Endothelial cell of hepatic sinusoid (primary cell): Measurements from ENCODE around the gene TAC3.
"Not testable (repeated sequence)": the region's sequence is repeated elsewhere in the genome, so short reads cannot be mapped to it uniquely, and the experiment has no call there.

Source experiments
- in situ Hi-C: cut with HindIII; loops from 2 replicates; pipeline ENCODE4 v1.10.0; 2017; ENCODE audit warnings: low sequenced_read_pairs

TAC3 gene

GRCh38 chr12:57016348-57016747, at the start of gene TAC3:
TAC3 (minus strand) TSS chr12:57016529; CDS start chr12:57015797, 732 bp downstream.
- in situ Hi-C loops = no loop called here

GRCh38 chr12:57063991-57064685, 47.8 kb upstream of the TAC3 start:
- in situ Hi-C loops = loop anchor here (10.0 kb wide), 1 partner anchor 61 kb away; the partner anchor contains the start of gene LRP1

- in situ Hi-C loops = no loop called here
Observed at GRCh38 chr12:57058454-57058853, 42.1 kb upstream of the TAC3 start.

- in situ Hi-C loops = no loop called here
Observed at GRCh38 chr12:57057067-57057751, 40.9 kb upstream of the TAC3 start.

- in situ Hi-C loops = no loop called here
Observed at GRCh38 chr12:57055824-57056223, 39.5 kb upstream of the TAC3 start.

- in situ Hi-C loops = not testable (repeated sequence)
Observed at GRCh38 chr12:57053901-57054300, 37.6 kb upstream of the TAC3 start.

- in situ Hi-C loops = not testable (repeated sequence)
Observed at GRCh38 chr12:57053146-57053545, 36.8 kb upstream of the TAC3 start.

- in situ Hi-C loops = no loop called here
Observed at GRCh38 chr12:57051011-57051410, 34.7 kb upstream of the TAC3 start.

- in situ Hi-C loops = no loop called here
Observed at GRCh38 chr12:57049890-57050289, 33.6 kb upstream of the TAC3 start, which contains the start of gene MYO1A. MYO1A (minus strand) TSS chr12:57050129; CDS start chr12:57048323, 1,806 bp downstream.

- in situ Hi-C loops = no loop called here
Observed at GRCh38 chr12:57049119-57049446, 32.8 kb upstream of the TAC3 start.

GRCh38 chr12:57048423-57049118, 32.2 kb upstream of the TAC3 start:
- in situ Hi-C loops = no loop called here

GRCh38 chr12:57047981-57048380, 31.7 kb upstream of the TAC3 start:
- in situ Hi-C loops = no loop called here

- in situ Hi-C loops = no loop called here
Observed at GRCh38 chr12:57046947-57047890, 30.9 kb upstream of the TAC3 start.

GRCh38 chr12:57046086-57046791, 29.9 kb upstream of the TAC3 start:
- in situ Hi-C loops = no loop called here

GRCh38 chr12:57044889-57045288, 28.6 kb upstream of the TAC3 start:
- in situ Hi-C loops = no loop called here

- in situ Hi-C loops = no loop called here
Observed at GRCh38 chr12:57044468-57044867, 28.1 kb upstream of the TAC3 start.

GRCh38 chr12:57042695-57043094, 26.4 kb upstream of the TAC3 start:
- in situ Hi-C loops = no loop called here

GRCh38 chr12:57040750-57041149, 24.4 kb upstream of the TAC3 start:
- in situ Hi-C loops = no loop called here

- in situ Hi-C loops = no loop called here
Observed at GRCh38 chr12:57040211-57040610, 23.9 kb upstream of the TAC3 start.
